ENCODE data around the gene FOCAD.

Gene FOCAD

DNA sequence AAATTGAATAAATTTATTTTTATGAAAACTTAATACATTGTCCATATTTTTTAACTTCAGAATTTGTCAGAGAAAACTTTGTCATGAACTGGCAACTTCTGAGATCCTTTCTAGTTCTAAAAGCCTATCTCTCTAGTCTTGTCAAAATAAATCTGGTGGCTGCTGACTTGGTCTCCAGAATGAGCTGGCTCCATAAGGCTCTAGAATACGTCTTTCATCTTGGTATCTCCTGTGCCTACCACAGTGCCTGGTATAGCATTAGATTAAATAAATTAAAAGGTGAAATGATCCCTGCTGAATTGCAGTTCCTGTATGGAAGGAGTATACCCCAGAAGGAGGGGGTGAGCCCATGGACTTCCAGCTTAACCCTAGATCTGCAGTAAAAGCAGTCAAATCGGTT is 2.6 kb upstream of the FOCAD start:
- TF ChIP-seq CTCF (IDR thresholded peaks at IDR 0.05; ENCODE audit: borderline replicate concordance, insufficient read depth, low read depth, low read length): no peak
- no peak overlapping the region for H3K4me3 ChIP-seq (ENCODE audit: low read depth, low read length)

- TF ChIP-seq CTCF (IDR thresholded peaks at IDR 0.05; ENCODE audit: borderline replicate concordance, insufficient read depth, low read depth, low read length): no peak
- peak overlapping the region; percentile 75 for H3K4me3 ChIP-seq (ENCODE audit: low read depth, low read length)
Measured at GRCh38 chr9:20683351-20684034, 566 bp upstream of the FOCAD start.

DNA sequence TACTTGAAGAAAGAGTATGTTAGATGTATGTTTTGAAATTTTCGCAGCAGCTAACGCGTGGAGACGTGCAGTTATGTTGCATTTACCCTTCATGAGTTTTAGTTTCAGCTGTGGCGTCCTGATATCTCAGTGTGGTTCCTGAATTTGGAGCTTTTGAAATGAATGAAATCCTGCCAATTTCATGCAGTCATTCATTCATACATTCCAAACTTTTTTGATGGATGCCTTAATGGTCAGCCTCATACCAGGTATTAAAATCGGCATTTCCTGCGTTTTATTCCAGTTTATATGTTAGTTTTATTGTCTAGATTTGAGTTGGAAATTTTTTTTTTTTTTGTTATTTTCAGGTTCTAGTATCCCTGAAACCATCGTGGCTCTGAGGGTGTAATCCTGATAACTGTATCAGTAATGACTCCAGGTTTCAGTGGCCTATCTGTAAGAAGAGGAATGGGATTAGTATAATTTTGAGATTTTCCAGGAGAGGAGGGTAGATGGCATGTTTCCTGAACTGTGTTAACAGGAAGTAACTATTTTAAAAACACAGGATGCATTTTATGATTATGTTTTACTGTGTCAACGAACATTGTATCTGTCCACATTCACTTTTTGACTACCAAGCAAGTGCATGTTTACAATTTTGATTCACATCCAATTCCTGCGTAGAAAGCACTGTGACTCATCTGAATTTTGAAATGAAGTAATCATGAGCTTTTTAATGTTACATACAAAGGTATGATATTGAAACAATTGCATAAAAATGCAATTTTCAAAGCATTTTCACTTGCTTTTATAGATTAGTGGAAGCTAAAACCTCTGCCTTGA is 1.0 kb downstream of the FOCAD start:
- TF ChIP-seq CTCF (IDR thresholded peaks at IDR 0.05; ENCODE audit: borderline replicate concordance, insufficient read depth, low read depth, low read length): no peak
- H3K4me3 ChIP-seq (ENCODE audit: low read depth, low read length): peak overlapping the region; percentile 78

DNA sequence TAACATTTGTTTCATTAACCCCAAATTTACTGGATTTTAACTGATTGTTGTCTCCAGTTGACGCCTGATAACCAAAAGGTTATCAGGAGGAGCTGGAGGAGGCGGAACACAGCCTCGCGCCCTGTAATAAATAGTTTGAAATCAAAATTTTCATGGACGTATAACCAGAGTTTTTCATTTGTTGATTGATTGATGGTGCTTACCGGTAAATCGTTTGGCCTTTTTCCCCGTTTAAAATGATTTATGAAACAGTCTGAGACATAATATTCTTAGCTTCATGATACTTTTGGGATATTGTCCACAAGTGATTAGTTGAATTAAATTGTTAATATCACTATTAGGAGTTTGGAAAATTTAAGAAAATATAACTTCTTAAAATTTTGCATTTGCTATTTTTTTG is 1.7 kb downstream of the FOCAD start:
- TF ChIP-seq CTCF (IDR thresholded peaks at IDR 0.05; ENCODE audit: borderline replicate concordance, insufficient read depth, low read depth, low read length): no peak
- no peak overlapping the region for H3K4me3 ChIP-seq (ENCODE audit: low read depth, low read length)

GRCh38 chr9:20689833-20690232 is 5.8 kb downstream of the FOCAD start:
- no peak for TF ChIP-seq CTCF (IDR thresholded peaks at IDR 0.05; ENCODE audit: borderline replicate concordance, insufficient read depth, low read depth, low read length)
- H3K4me3 ChIP-seq (ENCODE audit: low read depth, low read length): no peak overlapping the region

DNA sequence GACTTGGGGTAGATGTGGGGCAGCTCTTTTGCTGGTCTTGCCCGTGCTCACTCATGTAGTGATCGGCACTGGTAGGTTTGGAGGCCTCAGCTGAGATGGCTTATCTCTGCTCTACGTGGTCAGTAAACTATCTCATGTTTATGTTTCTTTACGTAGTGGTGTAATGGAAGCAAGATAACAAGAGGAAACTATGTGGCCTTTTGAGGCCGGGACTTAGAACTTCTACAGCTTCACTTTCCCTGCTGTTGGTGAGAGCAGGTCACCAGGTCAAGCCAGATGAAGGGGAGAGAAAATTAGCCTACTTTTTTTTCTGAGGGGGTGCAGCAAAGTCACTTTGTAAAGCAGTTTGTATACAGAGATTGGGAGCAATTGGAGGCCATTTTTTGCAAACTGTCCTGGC is 8.5 kb downstream of the FOCAD start:
- TF ChIP-seq CTCF (IDR thresholded peaks at IDR 0.05; ENCODE audit: borderline replicate concordance, insufficient read depth, low read depth, low read length): no peak
- H3K4me3 ChIP-seq (ENCODE audit: low read depth, low read length): no peak overlapping the region

DNA sequence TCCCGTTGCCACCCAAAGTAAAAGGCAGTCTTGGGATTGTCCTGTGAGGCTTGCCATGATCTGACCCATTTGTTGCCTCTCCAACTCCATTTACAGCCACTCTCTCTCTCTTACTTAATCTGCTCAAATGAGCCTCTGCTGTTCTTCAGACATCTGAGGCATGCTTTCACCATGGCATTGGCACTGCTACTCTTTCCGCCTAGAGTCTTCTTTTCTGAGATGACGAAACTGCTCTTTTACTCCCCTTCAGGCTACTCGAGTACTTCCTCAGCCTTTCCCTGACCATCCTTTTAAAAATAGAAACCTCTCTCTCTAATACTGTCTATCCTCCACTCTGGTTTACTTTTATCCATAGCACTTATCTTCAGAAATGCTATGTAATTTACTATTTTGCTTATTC is 9.0 kb downstream of the FOCAD start:
- TF ChIP-seq CTCF (IDR thresholded peaks at IDR 0.05; ENCODE audit: borderline replicate concordance, insufficient read depth, low read depth, low read length): no peak
- H3K4me3 ChIP-seq (ENCODE audit: low read depth, low read length): no peak overlapping the region

All from GM12875 (cell line).